Mesendoderm (in vitro differentiated cells): ENCODE results near the gene ETFB.

Experiments used
- DNase-seq: peaks from one replicate; pipeline ENCODE4 v3.0.0; 2013
- H2AK5ac ChIP-seq: 2 replicates; pipeline ENCODE4 v1.6.1; 2013; ENCODE audit warnings: low read length, inconsistent platforms
- H2BK120ac ChIP-seq: 2 replicates; pipeline ENCODE4 v1.6.1; 2013; ENCODE audit warnings: low read depth, mild to moderate bottlenecking, low read length, moderate library complexity, mixed read lengths
- H2BK15ac ChIP-seq: replicated peaks from 2 replicates; pipeline ENCODE4 v1.6.1; 2013; ENCODE audit warnings: low read depth, mild to moderate bottlenecking, moderate library complexity
- H2BK5ac ChIP-seq: 2 replicates; pipeline ENCODE4 v1.6.1; 2013; ENCODE audit warnings: low read length, inconsistent platforms
- H3K18ac ChIP-seq: 2 replicates; pipeline ENCODE4 v1.6.1; 2013; ENCODE audit warnings: mild to moderate bottlenecking, low read length, mixed read lengths
- H3K23ac ChIP-seq: one replicate; pipeline ENCODE4 v1.6.1; 2013; ENCODE audit warnings: low read length
- H3K27ac ChIP-seq: 2 replicates; pipeline ENCODE4 v1.5.1; 2013; ENCODE audit warnings: low read depth, mild to moderate bottlenecking, inconsistent platforms, low read length, moderate library complexity
- H3K27me3 ChIP-seq: 2 replicates; pipeline ENCODE4 v1.6.1; 2013; ENCODE audit warnings: low read length, control low read depth, mild to moderate bottlenecking, inconsistent platforms; ENCODE audit not compliant: insufficient read depth, poor library complexity
- H3K36me3 ChIP-seq: 2 replicates; pipeline ENCODE4 v1.6.1; 2013; ENCODE audit warnings: low read length, inconsistent platforms; ENCODE audit not compliant: control insufficient read depth, insufficient read depth
- H3K4ac ChIP-seq: one replicate; pipeline ENCODE4 v1.6.1; 2013; ENCODE audit warnings: low read depth, mild to moderate bottlenecking, low read length, moderate library complexity
- H3K4me1 ChIP-seq: 2 replicates; pipeline ENCODE4 v1.6.1; 2013; ENCODE audit warnings: low read depth, low read length, inconsistent platforms; ENCODE audit not compliant: control insufficient read depth
- H3K4me2 ChIP-seq: 2 replicates; pipeline ENCODE4 v1.6.1; 2013; ENCODE audit warnings: low read length
- H3K4me3 ChIP-seq: 2 replicates; pipeline ENCODE4 v1.5.1; 2013; ENCODE audit warnings: mild to moderate bottlenecking, low read length
- H3K56ac ChIP-seq: one replicate; pipeline ENCODE4 v1.6.1; 2013; ENCODE audit warnings: low read length
- H3K79me1 ChIP-seq: 2 replicates; pipeline ENCODE4 v1.6.1; 2013; ENCODE audit warnings: low read length, inconsistent platforms
- H3K79me2 ChIP-seq: 2 replicates; pipeline ENCODE4 v1.6.1; 2013; ENCODE audit warnings: mild to moderate bottlenecking, low read length; ENCODE audit not compliant: control insufficient read depth, insufficient read depth
- H3K9ac ChIP-seq: 2 replicates; pipeline ENCODE4 v1.6.1; 2013; ENCODE audit warnings: low read length, inconsistent platforms
- H4K5ac ChIP-seq: one replicate; pipeline ENCODE4 v1.6.1; 2013; ENCODE audit warnings: low read length
- H4K8ac ChIP-seq: one replicate; pipeline ENCODE4 v1.6.1; 2013; ENCODE audit warnings: low read depth, mild to moderate bottlenecking, control low read depth, low read length, moderate library complexity
- WGBS: extraction: QIAGEN DNeasy Blood & Tissue Kit; methylation state at CpG from one replicate; pipeline ENCODE4 v1.1.7; 2013; ENCODE audit warnings: low lambda C conversion rate, missing lambda C conversion rate; ENCODE audit not compliant: insufficient coverage; ENCODE audit errors: extremely low coverage; 5-methylcytosine and 5-hydroxymethylcytosine counted together

The ETFB gene

DNA sequence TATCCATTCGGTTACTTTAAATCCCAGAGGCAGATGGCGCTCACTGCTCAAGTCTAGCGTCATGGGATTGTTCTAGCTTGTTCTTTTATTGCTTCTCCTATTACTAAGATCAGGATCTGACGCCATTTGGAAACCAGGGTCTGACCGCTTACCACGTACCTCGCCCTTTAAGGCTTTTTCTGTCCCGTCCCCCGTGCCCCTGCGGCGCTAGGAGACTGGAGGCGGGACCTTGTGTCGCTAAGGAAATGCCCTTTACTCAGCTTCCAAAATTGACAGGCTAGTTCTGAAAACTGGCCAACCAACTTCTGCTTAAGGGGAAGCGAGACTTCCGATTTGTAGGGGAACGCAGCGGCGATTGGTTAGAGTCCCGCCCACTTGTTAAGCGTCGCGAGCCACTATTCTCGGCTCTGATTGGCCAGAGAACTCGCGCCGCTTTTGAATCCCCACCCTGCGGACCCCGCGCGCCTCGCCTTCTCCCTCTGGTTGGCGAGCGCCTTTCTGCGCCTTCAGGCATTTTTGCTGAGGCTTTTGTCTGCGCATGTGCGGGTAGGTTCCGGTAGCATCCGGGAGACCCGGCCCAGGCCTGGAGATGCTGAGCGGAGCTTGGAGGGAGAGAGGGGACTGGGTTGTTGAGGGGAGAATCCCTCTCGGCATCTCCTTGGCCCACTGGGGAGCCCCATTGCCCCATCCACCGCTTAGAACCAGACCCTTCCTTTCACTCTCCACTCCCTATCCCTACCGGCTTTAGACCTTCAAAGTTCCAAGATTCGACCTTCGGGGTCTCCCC, 28.1 kb upstream of the ETFB start:
- Histone ChIP-seq H3K4ac (peak overlapping the region; percentile 73), H4K5ac (peak overlapping the region; percentile 87), H2AK5ac (peak overlapping the region; percentile 88), H3K56ac (peak overlapping the region; percentile 96), H3K23ac (no peak overlapping the region), H3K4me2 (peak overlapping the region; percentile 78), H3K79me1 (peaks cover 3% of the 10 kb centered on the region), H3K18ac (peak overlapping the region; percentile 82), H3K4me3 (peak overlapping the region; percentile 73), H3K27me3 (no peaks in the 10 kb centered on the region), H3K79me2 (no peaks in the 10 kb centered on the region), H4K8ac (peak overlapping the region; percentile 69), H3K9ac (peak overlapping the region; percentile 94), H2BK15ac (no peak overlapping the region), H3K36me3 (no peaks in the 10 kb centered on the region), H2BK5ac (peak overlapping the region; percentile 80), H3K4me1 (peaks cover 3% of the 10 kb centered on the region), H2BK120ac (peak overlapping the region; percentile 51), H3K27ac (peak overlapping the region; percentile 64)
- WGBS: no CpG with 5 or more reads among the region's 45 CpGs
- DNase-seq: peak; percentile 100

DNA sequence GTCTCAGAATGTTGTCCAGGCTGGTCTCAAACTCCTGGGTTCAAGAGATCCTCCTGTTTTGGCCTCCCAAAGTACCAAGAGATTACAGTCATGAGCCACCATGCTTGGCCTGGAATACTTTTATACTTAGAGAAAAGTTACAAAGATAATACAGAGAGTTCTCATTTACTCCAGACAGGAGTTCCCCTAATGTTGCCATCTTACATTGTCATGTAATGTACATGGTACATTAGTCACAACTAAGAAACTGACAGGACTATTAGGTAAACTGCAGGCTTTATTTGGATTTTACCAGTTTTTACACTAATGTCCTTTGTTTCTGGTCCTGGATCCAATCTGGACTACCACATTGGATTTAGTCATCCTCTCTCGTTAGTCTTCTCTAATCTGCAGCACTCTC, 26.5 kb upstream of the ETFB start:
- H3K4me3 ChIP-seq: no peak overlapping the region
- H3K9ac ChIP-seq: no peak overlapping the region
- no peak overlapping the region for H2BK120ac ChIP-seq
- no peak overlapping the region for H4K5ac ChIP-seq
- H2AK5ac ChIP-seq: no peak overlapping the region
- H3K56ac ChIP-seq: no peak overlapping the region
- no peak overlapping the region for H4K8ac ChIP-seq
- no peak for DNase-seq
- no CpG with 5 or more reads among the region's 1 CpG for WGBS
- no peak overlapping the region for H2BK15ac ChIP-seq
- H3K79me1 ChIP-seq: peaks cover 3% of the 10 kb centered on the region
- no peaks in the 10 kb centered on the region for H3K36me3 ChIP-seq
- H3K18ac ChIP-seq: no peak overlapping the region
- H3K27me3 ChIP-seq: no peaks in the 10 kb centered on the region
- H2BK5ac ChIP-seq: no peak overlapping the region
- H3K23ac ChIP-seq: no peak overlapping the region
- H3K79me2 ChIP-seq: no peaks in the 10 kb centered on the region
- H3K4ac ChIP-seq: no peak overlapping the region
- H3K27ac ChIP-seq: no peak overlapping the region
- H3K4me2 ChIP-seq: no peak overlapping the region
- peaks cover 3% of the 10 kb centered on the region for H3K4me1 ChIP-seq

DNA sequence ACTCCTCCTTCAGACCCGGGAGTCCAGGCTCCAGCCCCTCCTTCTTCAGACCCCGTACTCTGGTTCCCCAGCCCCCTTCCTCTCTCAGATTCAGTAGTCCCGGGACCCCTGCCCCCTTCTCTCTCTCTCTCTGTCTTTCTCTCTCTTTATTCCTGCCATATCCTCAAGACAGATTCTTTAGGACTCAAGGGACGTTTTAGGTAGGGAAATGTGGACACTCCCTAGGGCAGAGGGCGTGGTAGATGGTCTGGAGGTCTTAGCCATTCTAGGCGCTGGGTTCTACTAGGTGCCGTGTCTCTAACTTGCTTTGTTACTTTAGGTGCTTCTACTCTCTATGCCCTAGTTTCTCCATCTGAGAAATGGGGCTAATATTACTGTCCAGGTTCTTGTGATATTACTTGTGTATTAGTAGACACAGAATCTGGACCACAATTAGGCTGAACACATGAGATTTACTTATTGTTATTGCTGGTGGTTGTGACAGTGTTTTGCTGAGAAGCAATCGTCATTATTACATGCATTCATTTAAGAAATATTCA, 25.0 kb upstream of the ETFB start:
- no CpG with 5 or more reads among the region's 8 CpGs for WGBS
- Histone ChIP-seq H3K79me2 (no peaks in the 10 kb centered on the region), H3K4me1 (peaks cover 3% of the 10 kb centered on the region), H3K9ac (no peak overlapping the region), H2BK15ac (no peak overlapping the region), H3K18ac (peak overlapping the region; percentile 15), H3K4me3 (no peak overlapping the region), H3K79me1 (peaks cover 3% of the 10 kb centered on the region), H2AK5ac (no peak overlapping the region), H3K4me2 (no peak overlapping the region), H3K23ac (no peak overlapping the region), H2BK120ac (peak overlapping the region; percentile 31), H3K4ac (peak overlapping the region; percentile 37), H3K27ac (no peak overlapping the region), H4K5ac (no peak overlapping the region), H3K36me3 (no peaks in the 10 kb centered on the region), H3K56ac (peak overlapping the region; percentile 8), H2BK5ac (no peak overlapping the region), H4K8ac (no peak overlapping the region), H3K27me3 (no peaks in the 10 kb centered on the region)
- DNase-seq: no peak

DNA sequence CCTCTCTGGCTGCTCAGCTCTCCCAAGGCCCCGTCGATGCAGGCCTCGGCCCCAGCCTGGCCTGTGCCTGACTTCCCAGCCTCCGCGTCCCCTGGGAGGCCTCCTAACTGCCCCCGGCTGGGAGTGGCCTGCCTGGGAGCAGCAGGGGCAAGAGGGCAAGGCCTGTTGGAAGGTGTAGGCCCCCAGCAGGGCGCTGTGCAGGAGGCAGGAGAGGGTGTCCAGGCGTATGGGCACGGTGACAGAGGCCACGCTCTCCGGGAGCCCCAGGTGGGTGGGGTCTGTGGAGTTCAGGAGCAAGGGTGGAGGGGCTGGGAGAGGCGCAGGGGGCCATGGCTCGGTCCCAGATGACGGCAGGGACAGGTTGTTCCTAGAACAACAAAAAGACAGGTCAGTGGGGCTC, 23.0 kb upstream of the ETFB start:
- Histone ChIP-seq H3K23ac (no peak overlapping the region), H3K56ac (peak overlapping the region; percentile 15), H4K5ac (no peak overlapping the region), H2BK120ac (no peak overlapping the region), H2AK5ac (no peak overlapping the region), H3K4ac (no peak overlapping the region), H3K18ac (no peak overlapping the region), H4K8ac (no peak overlapping the region), H3K27ac (no peak overlapping the region), H3K27me3 (no peaks in the 10 kb centered on the region), H3K36me3 (no peaks in the 10 kb centered on the region), H3K4me3 (no peak overlapping the region), H2BK15ac (no peak overlapping the region), H2BK5ac (no peak overlapping the region), H3K79me1 (no peaks in the 10 kb centered on the region), H3K79me2 (no peaks in the 10 kb centered on the region), H3K4me1 (peaks cover 3% of the 10 kb centered on the region), H3K9ac (no peak overlapping the region), H3K4me2 (no peak overlapping the region)
- no peak for DNase-seq
- WGBS: no CpG with 5 or more reads among the region's 14 CpGs

DNA sequence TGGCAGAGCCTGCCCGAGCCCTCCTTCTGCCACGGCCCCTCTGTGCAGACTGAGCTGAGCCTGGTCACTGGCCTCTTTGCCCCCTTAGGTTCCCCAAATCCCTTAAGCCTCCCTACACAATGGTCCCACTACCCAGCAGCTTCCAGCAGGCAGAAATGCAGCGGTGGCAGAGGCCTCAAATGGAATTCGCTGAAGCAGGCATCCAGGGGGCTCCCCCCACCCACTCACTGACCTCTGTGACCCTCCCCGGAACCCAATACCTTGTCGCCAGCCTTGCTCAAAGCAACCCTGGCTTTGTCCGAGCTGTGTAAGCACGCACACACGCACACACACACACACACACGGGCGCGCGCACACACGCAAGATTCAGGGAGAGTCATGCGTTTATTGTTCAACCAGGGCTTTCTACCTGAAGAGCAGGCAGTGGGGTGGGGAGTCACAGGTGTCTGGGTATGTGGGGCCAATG, 21.8 kb upstream of the ETFB start, which contains the start of gene LIM2:
Gene LIM2 (minus strand): TSS at position 51 of the 466 bp plus-strand sequence. CDS start 531 bp downstream, outside the sequence.
- Histone ChIP-seq H2BK15ac (no peak within 1 kb of the TSS), H4K5ac (no peak within 1 kb of the TSS), H3K4me3 (no peak within 1 kb of the TSS), H4K8ac (no peak within 1 kb of the TSS), H3K56ac (no peak within 1 kb of the TSS), H3K4me1 (no peaks in the 10 kb centered on the region), H3K4ac (no peak within 1 kb of the TSS), H3K79me1 (no peaks in the 10 kb centered on the region), H3K36me3 (no peaks in the 10 kb centered on the region), H3K18ac (no peak within 1 kb of the TSS), H2BK5ac (no peak within 1 kb of the TSS), H3K4me2 (no peak within 1 kb of the TSS), H3K9ac (no peak within 1 kb of the TSS), H3K27me3 (no peaks in the 10 kb centered on the region), H3K23ac (no peak within 1 kb of the TSS), H2BK120ac (no peak within 1 kb of the TSS), H2AK5ac (no peak within 1 kb of the TSS), H3K79me2 (no peaks in the 10 kb centered on the region), H3K27ac (no peak within 1 kb of the TSS)
- no CpG with 5 or more reads among the region's 15 CpGs for WGBS
- DNase-seq: no peak
